SU-DHL-6 (cell line): ENCODE measurements around the gene ALPK3.

Experiments
- CTCF ChIP-seq: fragments of 200-600 bp; sonication (generic); IDR thresholded peaks from one replicate; pipeline ENCODE4 v1.5.1; 2017; ENCODE audit warnings: antibody characterized with exemption, mild to moderate bottlenecking, low read length, moderate library complexity; ENCODE audit not compliant: insufficient read depth, poor library complexity, severe bottlenecking
- EZH2phosphoT487 ChIP-seq: fragments of 200-600 bp; sonication (generic), shearing (Covaris generic); conservative IDR thresholded peaks from 2 replicates; pipeline ENCODE4 v1.6.1; 2018; ENCODE audit warnings: mild to moderate bottlenecking, antibody characterized with exemption, low read length, moderate library complexity, mixed read lengths

GRCh38 chr15:84823282-84823878 is 6.2 kb downstream of the ALPK3 start:
- TF ChIP-seq CTCF = no peak
- TF ChIP-seq EZH2phosphoT487 = no peak
